ENCODE measurements around the gene BBS9. TPM values are rescaled to one million over a fixed set of nuclear protein-coding genes. Genes with fewer than 3 reads are reported as not detected.

The BBS9 gene
- total RNA-seq, 1 donor from 2014 or later = 33.0 TPM

DNA sequence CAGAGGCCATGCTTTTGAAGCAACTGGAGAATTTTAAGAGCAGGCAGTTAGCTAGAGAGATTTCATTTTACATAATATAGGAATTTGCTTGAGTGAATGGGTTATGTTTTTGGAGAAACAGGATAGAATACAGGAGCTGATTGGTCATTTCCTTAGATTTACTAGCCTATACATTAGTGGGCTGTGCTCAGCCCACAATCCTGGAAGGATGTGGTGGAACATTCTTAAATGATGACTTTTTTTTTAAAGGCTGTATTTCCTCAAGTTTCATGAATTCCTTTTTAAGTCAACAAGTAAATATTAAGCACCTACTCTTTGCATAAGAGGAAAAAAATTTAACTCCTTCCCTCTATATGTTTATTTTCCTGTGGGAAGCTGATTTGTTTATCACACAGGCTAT, 461.6 kb downstream of the BBS9 start:
- Mint-ChIP-seq H3K4me3 (ENCODE audit: unreplicated experiment) (no peak overlapping the region), H3K9me3 (ENCODE audit: unreplicated experiment) (no peaks in the 10 kb centered on the region), H3K4me1 (ENCODE audit: unreplicated experiment) (peaks cover 10% of the 10 kb centered on the region), H3K36me3 (ENCODE audit: low read depth, unreplicated experiment) (no peaks in the 10 kb centered on the region), H3K27me3 (ENCODE audit: unreplicated experiment) (no peaks in the 10 kb centered on the region), H3K27ac (ENCODE audit: unreplicated experiment) (no peak overlapping the region)
- DNase-seq (ENCODE audit: low spot score) = no peak
- TF ChIP-seq, protein P1, sequence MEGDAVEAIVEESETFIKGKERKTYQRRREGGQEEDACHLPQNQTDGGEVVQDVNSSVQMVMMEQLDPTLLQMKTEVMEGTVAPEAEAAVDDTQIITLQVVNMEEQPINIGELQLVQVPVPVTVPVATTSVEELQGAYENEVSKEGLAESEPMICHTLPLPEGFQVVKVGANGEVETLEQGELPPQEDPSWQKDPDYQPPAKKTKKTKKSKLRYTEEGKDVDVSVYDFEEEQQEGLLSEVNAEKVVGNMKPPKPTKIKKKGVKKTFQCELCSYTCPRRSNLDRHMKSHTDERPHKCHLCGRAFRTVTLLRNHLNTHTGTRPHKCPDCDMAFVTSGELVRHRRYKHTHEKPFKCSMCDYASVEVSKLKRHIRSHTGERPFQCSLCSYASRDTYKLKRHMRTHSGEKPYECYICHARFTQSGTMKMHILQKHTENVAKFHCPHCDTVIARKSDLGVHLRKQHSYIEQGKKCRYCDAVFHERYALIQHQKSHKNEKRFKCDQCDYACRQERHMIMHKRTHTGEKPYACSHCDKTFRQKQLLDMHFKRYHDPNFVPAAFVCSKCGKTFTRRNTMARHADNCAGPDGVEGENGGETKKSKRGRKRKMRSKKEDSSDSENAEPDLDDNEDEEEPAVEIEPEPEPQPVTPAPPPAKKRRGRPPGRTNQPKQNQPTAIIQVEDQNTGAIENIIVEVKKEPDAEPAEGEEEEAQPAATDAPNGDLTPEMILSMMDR (IDR thresholded peaks at IDR 0.05; ENCODE audit: unreplicated experiment) = no peak

DNA sequence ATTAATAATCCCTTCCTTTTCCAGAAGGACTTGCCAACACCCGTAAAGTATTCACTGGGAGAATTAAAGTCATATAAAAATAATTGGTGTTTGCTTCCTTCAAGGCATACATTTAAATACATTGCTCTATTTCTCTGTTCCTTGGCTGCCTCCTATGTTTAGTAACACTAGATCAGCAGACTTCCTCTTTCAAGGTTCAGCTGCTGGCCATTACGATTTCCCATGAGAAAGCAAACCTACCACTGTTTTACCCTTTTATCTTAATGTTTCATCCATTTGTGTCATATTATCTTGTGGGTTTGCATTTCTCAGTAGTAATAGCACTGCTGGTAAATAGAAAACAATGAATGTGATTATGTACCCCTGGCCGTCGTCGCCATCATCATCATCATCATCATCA, 462.1 kb downstream of the BBS9 start:
- peaks cover 10% of the 10 kb centered on the region for H3K4me1 Mint-ChIP-seq (ENCODE audit: unreplicated experiment)
- H3K36me3 Mint-ChIP-seq (ENCODE audit: low read depth, unreplicated experiment) = no peaks in the 10 kb centered on the region
- H3K9me3 Mint-ChIP-seq (ENCODE audit: unreplicated experiment) = no peaks in the 10 kb centered on the region
- H3K27ac Mint-ChIP-seq (ENCODE audit: unreplicated experiment) = no peak overlapping the region
- TF ChIP-seq, protein P1 (IDR thresholded peaks at IDR 0.05; ENCODE audit: unreplicated experiment) = no peak
- no peak for DNase-seq (ENCODE audit: low spot score)
- H3K4me3 Mint-ChIP-seq (ENCODE audit: unreplicated experiment) = no peak overlapping the region
- no peaks in the 10 kb centered on the region for H3K27me3 Mint-ChIP-seq (ENCODE audit: unreplicated experiment)

DNA sequence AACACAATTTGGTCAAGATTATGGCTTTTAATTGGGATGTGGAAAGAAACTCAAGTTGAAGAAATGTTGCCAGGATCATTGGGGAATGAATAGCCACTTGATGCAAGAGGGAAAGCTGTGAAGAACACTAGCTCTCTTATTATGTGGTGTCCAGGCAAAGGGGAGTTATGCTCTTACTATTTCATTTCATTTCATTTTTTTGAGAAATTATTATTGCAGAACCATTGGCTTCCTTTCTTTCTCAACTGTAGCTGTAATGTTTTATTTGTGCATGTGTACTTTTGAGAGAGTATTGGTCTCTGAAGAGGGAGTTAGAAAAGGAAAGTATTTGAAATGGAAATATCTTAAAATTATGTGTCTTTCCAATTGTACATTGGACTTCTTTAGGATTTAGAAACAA, 463.4 kb downstream of the BBS9 start:
- Mint-ChIP-seq H3K27me3 (ENCODE audit: unreplicated experiment) (no peaks in the 10 kb centered on the region), H3K9me3 (ENCODE audit: unreplicated experiment) (no peaks in the 10 kb centered on the region), H3K4me3 (ENCODE audit: unreplicated experiment) (no peak overlapping the region), H3K4me1 (ENCODE audit: unreplicated experiment) (peaks cover 14% of the 10 kb centered on the region), H3K27ac (ENCODE audit: unreplicated experiment) (no peak overlapping the region), H3K36me3 (ENCODE audit: low read depth, unreplicated experiment) (no peaks in the 10 kb centered on the region)
- TF ChIP-seq, protein P1 (IDR thresholded peaks at IDR 0.05; ENCODE audit: unreplicated experiment) = no peak
- DNase-seq (ENCODE audit: low spot score) = no peak

DNA sequence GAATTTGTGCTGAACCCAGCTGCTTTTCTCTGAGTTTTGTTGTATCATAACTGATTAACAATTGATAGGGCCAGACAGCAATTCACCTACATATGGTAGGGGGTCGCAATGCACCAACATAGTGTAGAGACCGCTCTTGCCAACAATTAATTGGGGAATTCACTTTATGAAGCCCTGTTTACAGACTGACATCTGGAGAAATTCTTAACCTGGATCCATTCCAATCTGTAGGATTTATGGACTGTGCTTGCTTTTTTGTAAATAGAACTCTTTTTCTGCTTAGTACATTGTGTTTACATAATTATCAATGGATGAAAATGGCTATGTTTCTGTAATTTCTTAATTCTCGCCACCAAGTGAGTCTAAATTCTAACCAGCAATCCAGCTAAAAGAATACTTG, 464.2 kb downstream of the BBS9 start:
- Mint-ChIP-seq H3K27me3 (ENCODE audit: unreplicated experiment) (no peaks in the 10 kb centered on the region), H3K9me3 (ENCODE audit: unreplicated experiment) (no peaks in the 10 kb centered on the region), H3K36me3 (ENCODE audit: low read depth, unreplicated experiment) (no peaks in the 10 kb centered on the region), H3K4me1 (ENCODE audit: unreplicated experiment) (peaks cover 14% of the 10 kb centered on the region), H3K4me3 (ENCODE audit: unreplicated experiment) (no peak overlapping the region), H3K27ac (ENCODE audit: unreplicated experiment) (no peak overlapping the region)
- TF ChIP-seq, protein P1 (IDR thresholded peaks at IDR 0.05; ENCODE audit: unreplicated experiment) = no peak
- DNase-seq (ENCODE audit: low spot score) = no peak

DNA sequence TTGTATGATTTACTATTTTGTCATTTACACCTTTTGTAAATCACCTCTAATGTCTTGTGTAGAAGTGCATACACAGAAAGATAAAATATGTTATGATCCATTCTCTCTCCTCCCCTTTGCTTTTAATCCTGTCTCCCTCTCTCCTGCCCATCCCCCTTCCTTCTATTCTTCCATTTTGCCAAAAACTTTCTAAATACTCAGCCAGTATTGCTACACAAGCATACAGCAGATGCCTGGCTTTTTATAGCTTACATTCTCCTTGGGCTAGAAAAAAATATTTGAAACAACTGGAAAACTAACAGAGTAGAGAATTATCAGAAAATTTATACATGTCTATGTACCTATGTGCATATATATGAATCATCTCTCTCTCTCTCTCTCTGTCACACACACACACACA, 467.3 kb downstream of the BBS9 start:
- TF ChIP-seq, protein P1 (IDR thresholded peaks at IDR 0.05; ENCODE audit: unreplicated experiment) = no peak
- Mint-ChIP-seq H3K4me3 (ENCODE audit: unreplicated experiment) (no peak overlapping the region), H3K4me1 (ENCODE audit: unreplicated experiment) (peaks cover 12% of the 10 kb centered on the region), H3K27ac (ENCODE audit: unreplicated experiment) (no peak overlapping the region), H3K27me3 (ENCODE audit: unreplicated experiment) (no peaks in the 10 kb centered on the region), H3K36me3 (ENCODE audit: low read depth, unreplicated experiment) (no peaks in the 10 kb centered on the region), H3K9me3 (ENCODE audit: unreplicated experiment) (no peaks in the 10 kb centered on the region)
- no peak for DNase-seq (ENCODE audit: low spot score)

Measured in endothelial cell (in vitro differentiated cells).